HTR-8/SVneo (cell line): ENCODE data around the gene RGS9.
"Not testable (repeated sequence)": the region's sequence is repeated elsewhere in the genome, so short reads cannot be mapped to it uniquely, and the experiment has no call there.

Experiments used
- DNase-seq: peaks from one replicate; pipeline ENCODE4 v3.0.0; 2011; ENCODE audit warnings: low spot score, mixed read lengths; ENCODE audit not compliant: insufficient read length
- FAIRE-seq: peaks from 2 replicates; lab custom pipeline; 2011; peaks lifted over from hg19 to GRCh38; lab: Jason Lieb, UNC

Gene RGS9

DNA sequence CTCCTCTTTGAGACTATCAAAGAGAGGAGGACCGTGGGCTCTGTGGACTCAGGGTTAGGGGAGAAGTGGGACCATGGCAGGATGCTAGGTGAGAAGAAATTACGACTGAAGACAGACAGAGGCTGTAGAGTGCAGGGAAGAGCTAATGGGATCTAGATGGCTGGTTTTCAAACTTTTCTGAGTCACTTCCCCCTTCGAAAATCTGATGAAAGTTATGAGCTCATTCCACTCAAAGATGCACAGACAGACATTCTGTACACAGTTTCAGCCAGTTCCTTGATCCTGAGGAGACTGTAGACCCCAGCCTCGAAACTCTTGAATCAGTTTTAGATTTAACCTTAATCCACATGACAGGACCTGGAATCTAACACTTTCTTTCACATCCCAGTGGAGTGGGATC is 40.7 kb downstream of the RGS9 start:
- DNase-seq (no peak), FAIRE-seq (no peak)

DNA sequence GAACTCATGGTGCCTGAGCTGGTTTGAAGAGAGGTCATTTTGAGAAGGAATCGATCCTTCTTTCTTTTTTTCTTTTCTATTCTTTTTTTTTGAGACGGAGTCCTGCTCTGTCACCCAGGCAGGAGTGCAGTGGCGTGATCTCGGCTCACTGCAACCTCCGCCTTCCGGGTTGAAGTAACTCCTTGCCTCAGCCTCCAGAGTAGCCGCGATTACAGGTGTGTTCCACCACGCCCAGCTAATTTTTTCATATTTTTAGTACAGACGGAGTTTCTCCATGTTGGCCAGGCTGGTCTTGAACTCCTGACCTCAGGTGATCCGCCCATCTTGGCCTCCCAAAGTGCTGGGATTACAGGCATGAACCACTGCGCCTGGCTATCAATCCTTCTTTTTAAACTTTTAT is 43.1 kb downstream of the RGS9 start:
- not testable (repeated sequence) for FAIRE-seq, DNase-seq

DNA sequence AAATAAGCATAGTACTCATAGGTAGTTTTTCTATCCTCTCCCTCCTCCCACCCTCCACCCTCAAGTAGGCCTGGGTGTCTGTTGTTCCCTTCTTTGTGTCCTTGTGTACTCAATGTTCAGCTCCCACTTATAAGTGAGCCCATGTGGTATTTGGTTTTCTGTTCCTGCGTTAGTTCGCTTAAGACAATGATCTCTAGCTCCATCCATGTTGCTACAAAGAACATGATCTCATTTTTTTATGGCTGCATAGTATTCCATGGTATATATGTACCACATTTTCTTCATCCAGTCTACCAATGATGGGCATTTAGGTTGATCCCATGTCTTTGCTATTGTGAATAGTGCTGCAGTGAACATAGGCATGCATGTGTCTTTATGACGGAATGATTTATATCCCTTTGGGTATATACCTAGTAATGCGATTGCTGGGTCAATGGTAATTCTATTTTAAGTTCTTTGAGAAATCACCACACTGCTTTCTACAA is 43.6 kb downstream of the RGS9 start:
- peak; percentile 26 for FAIRE-seq
- not testable (repeated sequence) for DNase-seq

DNA sequence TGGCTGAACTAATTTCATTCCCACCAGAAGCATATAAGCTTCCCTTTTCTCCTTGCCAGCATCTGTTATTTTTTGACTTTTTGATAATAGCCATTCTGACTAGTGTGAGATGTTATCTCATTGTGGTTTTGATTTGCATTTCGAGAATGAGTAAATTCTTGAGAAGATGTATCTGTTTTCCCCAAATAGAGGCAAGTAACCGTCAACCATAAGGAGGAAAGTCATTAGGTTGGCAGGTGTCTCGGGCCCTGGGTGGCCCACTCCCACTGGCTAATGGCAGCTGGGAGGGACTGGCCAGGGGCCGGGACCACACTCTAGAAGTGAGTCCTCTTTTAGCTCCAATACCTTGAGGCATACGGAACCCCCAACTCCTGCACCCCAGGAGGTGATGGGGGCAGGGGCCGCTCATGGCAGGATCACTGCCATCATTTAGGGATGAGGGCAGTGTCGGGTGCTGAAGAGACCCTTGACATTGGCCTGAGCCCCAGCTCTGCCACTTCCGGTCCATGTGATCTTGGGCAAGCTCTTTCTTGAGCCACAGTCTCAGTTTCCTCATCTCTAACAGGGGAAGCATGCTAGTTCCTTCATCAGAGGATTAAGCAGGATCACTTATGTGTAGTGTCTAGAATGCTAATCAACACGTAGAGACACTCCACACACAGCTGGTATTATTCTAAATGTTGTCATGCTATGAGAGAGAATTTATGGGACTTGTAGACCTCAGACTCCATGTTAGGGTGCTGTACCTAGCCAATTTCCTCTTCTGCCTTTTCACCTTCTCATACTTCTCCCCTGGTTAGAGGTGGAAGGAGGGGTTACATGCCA is 44.3 kb downstream of the RGS9 start:
- no peak for DNase-seq
- FAIRE-seq = peak; percentile 49

DNA sequence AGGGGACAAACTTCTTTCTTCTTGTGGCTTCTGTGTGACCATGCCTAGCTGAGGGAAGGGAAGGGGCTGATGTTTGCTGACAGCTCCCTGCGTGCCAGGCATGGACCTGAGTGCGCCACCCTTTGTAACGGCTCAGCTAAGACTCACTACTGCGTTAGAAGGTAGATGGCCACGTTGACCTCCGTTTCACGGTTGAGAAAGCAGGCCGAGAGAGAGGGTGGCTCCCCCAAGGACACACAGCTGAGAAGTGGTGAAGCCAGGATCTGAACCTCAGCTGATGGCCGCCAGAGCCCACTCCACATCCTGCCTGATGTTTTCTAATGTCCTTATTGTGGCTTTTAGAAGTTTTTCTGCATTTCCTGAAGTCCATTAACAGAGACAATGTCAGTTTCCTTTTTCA is 45.1 kb downstream of the RGS9 start:
- DNase-seq (no peak), FAIRE-seq (no peak)

DNA sequence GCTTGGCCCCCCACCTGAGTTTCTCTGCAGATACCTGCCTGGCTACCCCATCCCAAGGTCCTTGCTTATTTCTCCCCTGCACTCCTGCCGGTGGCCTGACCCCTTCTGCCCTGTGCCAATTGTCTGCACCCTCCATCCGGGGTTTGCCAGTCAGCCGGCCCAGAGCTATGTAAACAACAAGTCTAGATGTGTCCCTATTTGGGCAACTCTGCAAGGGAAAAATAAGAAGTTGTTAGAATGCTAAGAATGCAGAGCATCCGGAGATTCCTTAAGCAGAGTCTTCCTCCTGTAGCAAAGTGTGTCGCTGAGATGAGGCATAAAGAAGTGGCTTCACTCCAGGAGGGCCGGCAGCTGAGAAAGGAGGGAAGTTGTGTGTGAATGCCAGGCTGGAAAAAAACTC is 46.6 kb downstream of the RGS9 start:
- DNase-seq (peak; percentile 87), FAIRE-seq (peak; percentile 93)

DNA sequence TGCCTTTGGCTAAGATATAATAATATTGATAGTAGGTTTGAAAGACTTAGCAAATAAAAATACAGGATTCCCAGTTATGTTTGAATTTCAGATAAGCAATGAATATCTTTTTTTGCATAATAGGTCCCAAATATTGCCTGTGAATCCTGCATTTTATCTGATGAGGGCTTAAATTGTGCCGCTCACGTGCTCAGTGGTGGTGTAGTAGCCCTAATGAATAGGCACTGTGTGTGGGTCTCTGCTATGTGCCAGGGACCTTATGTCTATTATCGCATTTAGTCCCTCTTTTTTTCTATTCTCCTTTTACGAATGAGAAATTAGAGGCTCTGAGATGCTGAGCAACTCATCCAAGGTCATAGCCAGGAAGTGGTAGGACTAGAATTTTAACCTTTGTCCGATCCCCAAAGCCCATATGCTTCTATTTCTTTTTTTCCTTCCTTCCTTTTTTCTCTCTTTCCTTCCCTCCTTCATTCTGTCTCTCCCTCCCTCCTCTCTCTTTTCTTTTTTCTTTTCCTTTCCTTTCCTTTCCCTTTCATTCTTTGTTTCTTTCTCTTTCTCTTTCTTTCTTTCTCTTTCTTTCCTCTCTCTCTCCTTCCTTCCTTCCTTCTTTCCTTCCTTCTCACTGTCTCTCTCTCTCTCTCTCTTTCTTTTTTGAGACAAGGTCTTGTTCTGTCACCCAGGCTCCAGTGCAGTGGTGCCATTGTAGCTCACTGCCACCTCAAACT is 47.2 kb downstream of the RGS9 start:
- FAIRE-seq (no peak), DNase-seq (no peak)

DNA sequence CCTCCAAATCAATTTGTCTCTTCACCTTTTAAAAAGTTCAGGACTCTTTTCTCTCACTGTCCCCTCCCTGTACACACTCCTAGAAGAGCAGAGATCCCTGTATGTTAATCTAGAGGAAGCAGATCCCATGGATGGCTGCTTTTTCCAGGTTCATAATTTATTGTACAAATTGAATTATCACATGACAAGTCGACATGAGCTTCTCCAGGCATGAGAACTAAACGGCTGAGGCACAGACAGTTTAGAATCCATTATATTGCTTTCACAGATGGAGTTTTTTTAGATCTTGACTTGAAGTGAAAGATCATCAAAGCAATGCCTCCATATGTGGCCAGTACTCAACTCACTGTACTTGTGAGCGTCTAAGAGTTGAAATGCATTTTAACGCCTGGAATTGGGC is 47.9 kb downstream of the RGS9 start:
- FAIRE-seq (no peak), DNase-seq (no peak)

DNA sequence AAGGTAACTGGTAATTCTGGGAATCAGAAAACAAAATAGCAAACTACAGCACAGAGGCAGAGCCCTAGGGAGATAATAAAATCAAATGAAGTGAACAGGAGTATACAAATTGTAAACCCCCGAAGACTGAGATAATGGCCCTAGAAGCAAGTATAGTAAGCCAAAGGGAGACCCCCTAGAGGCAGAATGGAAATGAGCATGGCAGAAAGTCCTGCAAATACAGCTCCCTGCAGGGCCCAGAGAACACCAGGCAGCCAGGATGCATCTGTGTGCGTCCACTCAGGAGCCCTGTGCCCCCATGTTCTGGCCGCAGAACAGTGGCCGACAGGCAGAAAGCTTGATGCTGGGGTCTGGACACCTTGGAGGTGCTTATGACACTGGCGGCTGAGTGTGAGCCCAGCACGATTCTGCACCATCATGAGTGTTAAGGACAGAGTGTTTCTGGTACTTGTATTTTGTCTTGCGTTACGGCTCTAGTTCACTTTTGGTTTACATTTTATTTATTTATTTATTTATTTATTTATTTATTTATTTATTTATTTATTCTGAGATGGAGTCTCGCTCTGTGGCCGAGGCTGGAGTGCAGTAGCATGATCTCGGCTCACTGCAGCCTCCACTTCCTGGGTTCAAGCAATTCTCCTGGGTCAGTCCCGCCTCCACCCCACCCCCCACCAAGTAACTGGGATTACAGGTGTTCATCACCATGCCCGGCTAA is 48.7 kb downstream of the RGS9 start:
- FAIRE-seq (no peak), DNase-seq (no peak)

DNA sequence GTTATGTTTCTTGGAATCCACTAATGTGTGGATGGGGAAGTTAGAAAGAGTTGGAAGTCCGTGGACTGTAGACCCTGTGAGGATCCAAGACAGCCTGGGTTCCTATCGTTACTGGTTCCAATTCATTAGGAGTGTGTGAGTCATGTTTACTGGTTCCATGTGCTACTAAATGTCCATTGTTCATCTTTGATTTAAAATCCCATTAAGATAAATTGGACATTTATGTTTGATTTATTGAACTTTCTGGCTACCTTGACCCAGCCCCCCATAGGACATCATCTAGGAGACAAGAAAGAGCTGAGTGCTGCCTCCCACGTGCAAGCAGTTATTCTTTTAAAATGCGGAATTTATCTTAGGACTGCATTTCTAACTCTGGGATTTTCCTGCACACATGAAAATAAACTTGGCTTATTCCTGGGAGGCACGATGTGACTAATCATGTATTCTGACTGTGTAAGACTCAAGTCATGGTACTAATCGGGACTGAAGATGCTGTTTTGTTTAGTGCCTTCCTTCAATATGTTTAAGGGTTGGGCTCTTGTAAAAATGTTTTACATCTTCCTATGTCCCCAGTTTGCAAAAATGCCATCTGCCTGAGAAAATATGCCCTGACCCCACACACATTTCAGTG is 53.4 kb downstream of the RGS9 start:
- DNase-seq (no peak), FAIRE-seq (peak; percentile 77)

DNA sequence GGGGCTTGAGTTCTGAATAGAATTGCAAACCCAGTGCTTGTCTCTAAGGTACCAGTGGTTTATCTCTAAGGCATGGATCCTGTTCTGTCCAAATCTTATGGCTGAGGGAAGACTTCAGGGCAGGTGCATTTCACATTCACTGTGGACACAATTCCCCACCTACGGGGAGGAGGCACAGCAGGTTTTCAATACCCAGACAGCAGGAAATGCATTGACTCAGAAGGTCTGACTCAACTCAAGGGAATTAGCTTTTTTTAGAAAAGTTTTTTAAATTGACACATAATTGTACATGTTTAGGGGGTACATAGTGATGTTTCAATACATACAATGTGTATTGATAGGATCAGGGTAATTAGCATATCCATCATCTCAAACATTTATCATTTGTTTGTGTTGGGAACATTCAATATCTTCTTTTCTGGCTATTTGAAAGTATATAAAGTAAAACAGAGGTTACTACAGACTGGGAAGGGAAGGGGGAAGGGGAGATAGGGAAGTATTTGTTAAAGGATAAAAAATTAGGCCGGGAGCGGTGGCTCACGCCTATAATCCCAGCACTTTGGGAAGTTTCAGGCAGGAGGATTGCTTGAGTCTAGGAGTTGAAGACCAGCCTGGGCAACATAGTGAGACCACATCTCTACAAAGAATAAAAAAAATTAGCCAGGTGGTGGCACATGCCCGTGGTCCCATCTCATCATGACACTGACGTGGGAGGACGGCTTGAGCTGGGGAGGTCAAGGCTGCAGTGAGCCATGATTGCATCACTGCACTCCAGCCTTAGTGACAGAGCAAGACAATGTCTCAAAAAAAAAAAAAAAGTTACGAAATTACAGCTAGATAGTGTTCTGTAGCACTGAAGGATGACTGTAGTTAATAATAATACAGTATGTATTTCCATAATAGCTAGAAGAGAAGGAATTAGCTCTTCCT is 54.9 kb downstream of the RGS9 start:
- DNase-seq (peak; percentile 82), FAIRE-seq (peak; percentile 81)

DNA sequence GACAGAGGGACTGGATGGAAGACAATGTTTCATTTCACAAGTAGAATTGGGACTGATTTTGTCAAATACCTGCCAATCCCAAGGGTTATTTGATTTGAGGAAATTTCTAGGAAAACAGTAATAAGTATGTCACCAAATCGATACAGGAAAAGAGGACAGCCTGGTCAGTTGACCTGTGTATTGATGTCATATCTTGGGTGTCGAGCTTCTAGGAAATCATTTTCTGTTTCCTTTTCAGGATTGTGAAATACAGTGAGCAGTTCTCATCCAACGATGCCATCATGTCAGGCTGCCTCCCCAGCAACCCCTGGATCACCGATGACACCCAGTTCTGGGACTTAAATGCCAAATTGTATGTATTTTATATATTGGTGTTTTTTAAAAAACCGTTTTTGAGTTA is 56.1 kb downstream of the RGS9 start:
- DNase-seq (no peak), FAIRE-seq (peak; percentile 70)

DNA sequence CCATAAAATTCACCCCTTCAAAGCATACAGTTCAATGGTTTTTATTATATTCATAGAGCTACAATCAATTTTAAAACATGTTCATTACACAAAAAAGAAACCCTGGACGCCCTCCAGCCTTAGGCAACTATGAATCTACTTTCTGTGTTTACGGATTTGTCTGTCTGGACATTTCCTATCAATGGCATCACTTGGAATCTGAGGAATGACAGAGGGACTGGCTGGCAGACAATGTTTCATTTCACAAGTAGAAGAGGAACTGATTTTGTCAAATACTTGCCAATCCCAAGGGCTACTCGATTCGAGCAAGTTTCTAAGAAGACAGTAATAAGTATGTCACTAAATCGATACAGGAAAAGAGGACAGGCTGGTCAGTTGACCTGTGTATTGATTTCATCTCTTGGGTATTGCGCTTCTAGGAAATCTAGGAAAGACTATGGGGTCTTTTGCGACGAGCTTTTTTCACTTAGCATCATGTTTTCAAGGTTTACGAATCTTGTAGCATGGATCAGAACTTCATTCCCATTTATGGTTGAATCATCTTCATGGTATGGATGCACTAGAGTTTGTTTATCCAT is 56.6 kb downstream of the RGS9 start:
- peak; percentile 71 for FAIRE-seq

DNA sequence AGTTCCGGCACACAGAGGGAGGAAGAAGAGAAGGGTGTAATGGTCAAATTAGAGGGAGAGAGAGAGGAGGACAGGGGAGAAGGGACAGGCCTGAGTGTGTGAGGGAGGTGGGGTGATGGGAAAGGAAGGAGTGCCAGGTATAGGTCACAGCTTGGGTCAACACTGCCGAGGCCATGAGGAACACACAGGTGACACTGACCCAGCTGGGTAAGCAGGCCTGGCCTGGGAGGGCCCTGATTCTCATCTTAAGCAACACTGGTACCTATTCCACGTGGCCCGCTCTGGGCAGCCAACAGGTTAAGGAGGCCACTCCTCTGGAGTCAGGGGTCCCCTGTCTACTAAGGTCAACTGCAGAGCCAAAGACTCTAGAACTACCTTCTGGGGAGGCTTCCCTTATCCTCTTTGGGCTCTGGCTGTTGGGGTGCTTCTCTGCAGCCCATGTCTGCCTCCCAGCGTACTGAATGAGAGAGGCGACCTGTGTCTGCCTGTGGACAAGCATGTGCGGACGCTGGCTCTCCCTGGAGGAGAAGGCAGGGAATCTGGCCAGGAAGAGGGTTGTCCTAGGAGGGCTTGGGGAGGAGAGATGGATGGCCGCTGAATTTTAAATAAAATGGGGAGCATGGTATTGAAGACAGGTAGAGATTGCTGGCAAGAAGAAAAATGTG is 57.6 kb downstream of the RGS9 start:
- DNase-seq (no peak), FAIRE-seq (peak; percentile 40)

More for the DNA sequence above, 56.6 kb downstream of the RGS9 start:
- no peak for DNase-seq

DNA sequence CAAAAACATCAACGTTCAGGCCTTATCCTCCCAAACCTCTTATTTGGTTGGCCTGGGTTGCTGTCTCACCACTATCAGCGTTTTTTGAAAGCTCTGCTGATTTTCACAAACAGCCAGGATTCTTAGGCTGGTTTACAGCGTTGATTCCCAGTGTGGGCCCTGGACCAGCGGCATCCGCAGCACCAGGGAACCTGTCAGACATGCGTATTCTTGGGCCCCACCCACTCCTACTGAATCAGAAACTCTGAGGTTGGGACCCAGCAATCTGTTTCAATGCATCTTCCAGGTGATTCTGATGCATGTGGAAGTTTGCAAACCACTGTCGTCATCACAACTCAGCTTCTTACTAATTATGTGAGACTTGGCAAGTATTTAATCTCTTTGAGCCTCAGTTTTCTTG is 58.5 kb downstream of the RGS9 start:
- FAIRE-seq (no peak), DNase-seq (no peak)

DNA sequence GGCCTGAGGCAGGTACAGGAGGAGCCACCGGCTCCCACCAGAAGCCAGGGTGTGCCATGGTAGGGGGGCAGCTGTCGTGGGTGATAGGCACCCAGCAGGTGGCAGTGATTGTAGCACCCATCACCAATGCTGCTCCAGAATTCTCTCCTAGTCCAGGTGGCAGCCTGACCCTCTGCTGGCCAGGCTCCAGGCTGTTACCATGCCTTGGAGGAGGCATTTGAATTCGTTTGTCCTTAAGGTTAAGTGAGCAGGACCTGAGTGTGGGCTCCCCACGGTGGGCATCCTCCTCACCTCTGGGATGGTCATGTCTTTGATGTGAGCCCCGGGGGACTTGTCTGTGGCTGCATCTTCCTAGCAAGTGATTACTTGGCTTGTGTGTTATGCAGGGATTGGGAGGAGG is 59.4 kb downstream of the RGS9 start:
- FAIRE-seq (no peak), DNase-seq (no peak)

DNA sequence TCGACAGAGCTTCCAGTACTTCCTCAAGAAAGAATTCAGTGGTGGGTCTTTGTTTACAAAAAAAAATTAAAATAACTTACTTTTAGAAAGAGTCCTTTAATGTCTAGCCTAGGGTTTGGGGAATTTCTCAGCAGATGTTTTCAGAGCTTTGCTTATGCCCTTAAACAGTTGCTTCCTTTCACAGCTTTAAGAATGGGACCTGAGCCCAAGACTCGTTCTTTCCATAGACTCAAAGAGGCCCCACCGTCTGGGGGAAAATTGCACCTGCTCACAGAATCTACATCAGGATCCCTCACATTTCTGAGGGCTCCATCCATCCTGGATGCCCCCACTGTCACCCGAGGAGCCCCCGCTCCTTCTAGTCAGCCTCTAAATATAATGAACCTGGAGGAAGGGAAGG is 60.0 kb downstream of the RGS9 start:
- DNase-seq (no peak), FAIRE-seq (no peak)

DNA sequence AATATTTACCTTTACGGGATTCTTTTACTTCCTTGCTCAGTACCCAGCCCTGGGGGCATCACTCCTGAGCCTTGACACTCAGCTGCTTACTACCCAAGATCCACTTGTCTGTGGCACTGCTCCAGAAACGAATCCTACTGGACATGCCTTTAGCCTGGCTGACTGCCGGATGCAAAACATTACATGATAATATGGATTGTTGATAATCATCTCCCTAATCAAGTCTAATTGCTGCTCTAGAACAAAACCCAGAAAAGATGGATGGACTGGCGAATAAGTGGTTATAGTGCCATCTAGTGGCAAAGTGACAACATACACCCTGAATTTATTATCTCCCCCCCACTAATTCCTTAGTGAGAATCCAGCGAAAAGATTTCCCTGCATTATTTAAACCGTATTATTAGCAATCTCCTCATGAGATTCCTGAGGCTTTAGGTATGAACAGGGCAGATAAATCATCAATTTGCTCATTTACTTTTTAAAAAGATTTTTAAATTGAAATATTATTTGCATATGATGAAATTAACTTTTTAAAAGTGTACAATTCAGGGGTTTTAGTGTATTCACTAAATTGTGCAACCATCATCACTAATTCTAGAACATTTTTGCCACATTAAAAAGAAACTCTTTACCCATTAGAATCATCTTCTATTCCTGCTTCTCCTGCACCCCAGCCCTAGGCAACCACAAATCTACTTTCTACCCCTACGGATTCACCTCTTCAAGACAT is 61.6 kb downstream of the RGS9 start:
- peak; percentile 93 for FAIRE-seq
- peak; percentile 87 for DNase-seq
